ENCODE results near the gene CNTROB.
A peak's percentile ranks its signal among the peaks of the same experiment; 100 is the strongest.

Gene CNTROB, protein sequence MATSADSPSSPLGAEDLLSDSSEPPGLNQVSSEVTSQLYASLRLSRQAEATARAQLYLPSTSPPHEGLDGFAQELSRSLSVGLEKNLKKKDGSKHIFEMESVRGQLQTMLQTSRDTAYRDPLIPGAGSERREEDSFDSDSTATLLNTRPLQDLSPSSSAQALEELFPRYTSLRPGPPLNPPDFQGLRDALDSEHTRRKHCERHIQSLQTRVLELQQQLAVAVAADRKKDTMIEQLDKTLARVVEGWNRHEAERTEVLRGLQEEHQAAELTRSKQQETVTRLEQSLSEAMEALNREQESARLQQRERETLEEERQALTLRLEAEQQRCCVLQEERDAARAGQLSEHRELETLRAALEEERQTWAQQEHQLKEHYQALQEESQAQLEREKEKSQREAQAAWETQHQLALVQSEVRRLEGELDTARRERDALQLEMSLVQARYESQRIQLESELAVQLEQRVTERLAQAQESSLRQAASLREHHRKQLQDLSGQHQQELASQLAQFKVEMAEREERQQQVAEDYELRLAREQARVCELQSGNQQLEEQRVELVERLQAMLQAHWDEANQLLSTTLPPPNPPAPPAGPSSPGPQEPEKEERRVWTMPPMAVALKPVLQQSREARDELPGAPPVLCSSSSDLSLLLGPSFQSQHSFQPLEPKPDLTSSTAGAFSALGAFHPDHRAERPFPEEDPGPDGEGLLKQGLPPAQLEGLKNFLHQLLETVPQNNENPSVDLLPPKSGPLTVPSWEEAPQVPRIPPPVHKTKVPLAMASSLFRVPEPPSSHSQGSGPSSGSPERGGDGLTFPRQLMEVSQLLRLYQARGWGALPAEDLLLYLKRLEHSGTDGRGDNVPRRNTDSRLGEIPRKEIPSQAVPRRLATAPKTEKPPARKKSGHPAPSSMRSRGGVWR

DNA sequence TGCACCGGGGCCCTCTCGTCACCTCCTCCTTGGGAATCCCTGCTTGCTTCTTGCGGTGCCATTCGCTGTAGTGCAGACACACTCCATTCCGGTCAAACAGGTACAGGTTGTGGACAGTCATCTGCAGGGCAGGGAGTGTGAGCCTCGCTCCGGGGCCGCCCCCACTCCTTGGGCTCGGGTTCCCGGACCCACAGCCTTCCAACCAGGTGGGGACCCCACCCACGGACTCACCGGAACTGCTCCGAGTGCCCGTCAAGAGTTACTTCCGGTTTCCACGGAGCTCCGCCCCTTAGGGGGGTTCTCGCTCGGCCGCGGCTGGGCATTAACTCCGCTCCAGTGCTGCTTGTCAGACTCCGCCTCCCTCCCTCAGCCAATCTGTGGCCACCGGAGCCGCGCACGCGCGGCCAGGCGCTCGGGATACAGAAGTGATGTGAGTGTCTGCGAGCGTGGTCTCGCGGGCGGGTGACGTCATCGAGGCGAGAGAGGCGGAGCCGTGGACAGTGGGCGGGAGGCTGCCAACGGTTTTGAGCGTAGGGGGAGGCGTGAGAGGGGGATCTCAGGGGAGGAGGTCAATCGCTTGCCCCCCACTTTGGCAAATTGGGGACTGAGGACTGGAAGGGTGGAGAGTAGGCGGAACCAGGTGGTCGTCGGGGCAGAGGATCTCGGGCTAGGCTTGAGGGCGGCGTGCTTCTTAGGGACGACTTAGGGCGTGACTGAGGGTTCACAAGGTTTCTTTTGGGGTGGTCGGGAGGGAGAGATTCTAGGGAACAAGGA, at the start of gene CNTROB, which contains the start of gene TRAPPC1:
Gene CNTROB (plus strand): TSS at position 498 of the 774 bp plus-strand sequence. CDS start 874 bp downstream, outside the sequence.
Gene TRAPPC1 (minus strand): TSS at position 238 of the 774 bp plus-strand sequence. CDS start 117 bp downstream, at position 121.
- peak; percentile 98 for DNase-seq (ENCODE audit: low read depth)

DNA sequence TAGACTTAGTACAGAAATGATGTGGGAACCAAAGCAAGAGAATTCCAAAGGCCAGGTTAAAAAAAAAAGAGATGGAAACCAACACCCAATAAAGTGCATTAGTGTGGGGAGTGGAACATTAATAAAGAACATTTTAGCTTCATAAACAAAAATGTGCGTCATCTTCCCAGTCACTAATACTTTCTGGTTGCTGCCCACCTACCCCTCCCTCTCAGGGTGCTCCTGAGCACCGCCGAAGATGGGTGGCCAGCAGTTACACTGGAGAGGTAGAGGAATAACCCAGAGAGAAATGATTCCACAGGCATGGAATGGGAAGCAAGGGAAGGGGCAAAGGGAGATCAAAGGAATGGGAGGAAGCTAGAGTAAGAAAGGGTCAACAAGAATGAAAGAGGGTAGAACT, 49.4 kb upstream of the CNTROB start:
- DNase-seq (ENCODE audit: low read depth) = no peak

DNA sequence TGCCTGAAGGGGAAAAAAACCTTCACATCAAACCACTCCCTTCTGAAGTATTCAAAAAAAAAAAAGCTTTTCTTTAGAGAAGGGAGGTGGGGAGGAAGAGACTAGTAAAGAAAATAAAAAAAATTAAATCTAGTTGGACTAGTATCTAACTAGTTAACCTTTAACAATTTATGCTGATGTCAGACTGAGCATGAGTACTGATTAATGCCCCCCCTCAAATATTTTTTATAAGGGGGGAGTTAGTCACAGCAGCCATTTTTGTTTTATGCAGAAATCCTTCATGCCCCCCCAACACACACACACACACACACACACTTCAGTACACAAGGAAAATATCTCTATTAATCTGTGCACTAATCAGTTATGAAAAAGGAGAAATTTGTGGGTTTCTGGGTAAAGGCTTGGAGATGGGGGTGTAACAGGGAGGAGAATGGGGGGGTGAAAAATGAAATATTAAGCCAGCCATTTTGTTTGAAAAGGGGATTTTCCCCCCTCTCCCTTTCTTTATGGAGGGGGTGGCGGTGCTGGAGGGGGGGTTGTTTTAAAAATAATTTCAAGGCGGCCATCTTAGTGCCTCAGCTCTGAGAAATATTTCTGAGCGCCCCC, 48.1 kb upstream of the CNTROB start:
- no peak for DNase-seq (ENCODE audit: low read depth)

DNA sequence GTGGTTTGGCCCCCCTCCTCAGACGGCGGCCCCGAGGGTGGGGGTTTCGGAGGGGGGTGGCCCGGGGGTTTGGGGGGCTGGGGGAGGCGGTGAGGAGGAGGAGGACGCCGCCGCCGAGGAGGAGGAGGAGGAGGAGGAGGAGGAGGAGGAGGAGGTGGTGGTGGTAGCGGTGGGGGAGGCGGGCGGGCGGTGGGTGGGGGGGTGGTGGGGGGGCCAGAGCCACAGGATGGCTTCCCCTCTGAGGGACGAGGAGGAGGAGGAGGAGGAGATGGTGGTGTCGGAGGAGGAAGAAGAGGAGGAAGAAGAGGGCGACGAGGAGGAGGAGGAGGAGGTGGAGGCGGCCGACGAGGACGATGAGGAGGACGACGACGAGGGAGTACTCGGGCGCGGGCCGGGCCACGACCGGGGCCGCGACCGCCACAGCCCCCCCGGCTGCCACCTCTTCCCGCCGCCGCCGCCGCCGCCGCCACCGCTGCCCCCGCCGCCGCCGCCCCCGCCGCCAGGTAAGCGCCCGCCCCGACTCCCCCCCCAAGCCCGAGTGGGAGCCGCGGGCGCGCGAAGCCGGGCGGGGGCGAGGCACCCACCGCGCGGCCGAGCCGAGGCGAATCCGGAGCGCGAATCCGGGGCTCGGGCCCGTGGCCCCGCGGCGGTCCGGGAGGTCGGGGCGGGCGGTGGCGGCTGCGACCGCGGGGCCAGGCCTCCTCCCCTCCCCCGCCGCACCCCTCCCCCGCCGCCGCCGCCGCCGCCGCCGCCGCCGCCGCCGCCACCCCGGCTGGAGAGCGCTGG, 47.2 kb upstream of the CNTROB start:
- DNase-seq (ENCODE audit: low read depth) = no peak

DNA sequence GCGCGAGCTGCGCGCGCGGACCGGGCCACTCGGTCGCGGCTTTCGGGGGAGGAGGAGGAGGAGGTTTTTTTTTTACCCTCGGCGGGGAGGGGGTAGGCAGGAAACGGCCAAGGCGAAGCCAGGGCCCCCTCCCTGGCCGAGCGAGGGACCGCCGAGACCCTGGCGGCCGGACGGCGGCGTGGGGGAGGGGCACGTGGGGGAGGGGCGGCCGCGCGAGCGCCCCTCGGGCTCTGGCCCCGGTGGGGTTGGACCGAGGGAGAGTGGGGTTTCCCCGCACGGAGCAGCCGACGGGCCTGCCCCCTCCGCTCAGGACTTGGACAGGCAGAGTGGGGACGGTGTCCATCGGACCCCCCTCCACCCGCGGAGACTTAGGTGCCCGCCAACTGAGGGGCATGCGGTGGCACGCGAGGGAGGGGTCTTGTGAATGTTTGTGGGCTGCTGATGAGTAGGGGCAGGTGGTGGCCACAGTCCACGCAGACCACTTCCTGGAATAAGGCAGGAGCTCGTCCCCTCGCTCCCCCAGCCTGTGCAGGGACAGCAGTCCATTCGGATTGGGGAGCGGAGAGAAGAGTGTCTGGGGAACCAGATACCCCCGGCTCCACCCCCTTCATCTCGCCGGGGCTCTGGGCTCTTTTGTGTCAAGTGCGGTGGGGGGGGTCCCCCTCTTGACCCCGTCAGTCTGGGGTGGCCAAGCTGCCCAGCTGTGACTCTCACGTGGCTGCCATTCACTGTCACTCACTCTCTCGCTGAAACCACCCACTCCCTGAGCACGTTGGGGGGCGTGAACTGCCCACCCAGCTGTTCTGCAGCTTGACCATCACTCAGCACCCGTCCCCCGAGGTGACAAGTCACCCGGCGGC, 46.4 kb upstream of the CNTROB start:
- no peak for DNase-seq (ENCODE audit: low read depth)

DNA sequence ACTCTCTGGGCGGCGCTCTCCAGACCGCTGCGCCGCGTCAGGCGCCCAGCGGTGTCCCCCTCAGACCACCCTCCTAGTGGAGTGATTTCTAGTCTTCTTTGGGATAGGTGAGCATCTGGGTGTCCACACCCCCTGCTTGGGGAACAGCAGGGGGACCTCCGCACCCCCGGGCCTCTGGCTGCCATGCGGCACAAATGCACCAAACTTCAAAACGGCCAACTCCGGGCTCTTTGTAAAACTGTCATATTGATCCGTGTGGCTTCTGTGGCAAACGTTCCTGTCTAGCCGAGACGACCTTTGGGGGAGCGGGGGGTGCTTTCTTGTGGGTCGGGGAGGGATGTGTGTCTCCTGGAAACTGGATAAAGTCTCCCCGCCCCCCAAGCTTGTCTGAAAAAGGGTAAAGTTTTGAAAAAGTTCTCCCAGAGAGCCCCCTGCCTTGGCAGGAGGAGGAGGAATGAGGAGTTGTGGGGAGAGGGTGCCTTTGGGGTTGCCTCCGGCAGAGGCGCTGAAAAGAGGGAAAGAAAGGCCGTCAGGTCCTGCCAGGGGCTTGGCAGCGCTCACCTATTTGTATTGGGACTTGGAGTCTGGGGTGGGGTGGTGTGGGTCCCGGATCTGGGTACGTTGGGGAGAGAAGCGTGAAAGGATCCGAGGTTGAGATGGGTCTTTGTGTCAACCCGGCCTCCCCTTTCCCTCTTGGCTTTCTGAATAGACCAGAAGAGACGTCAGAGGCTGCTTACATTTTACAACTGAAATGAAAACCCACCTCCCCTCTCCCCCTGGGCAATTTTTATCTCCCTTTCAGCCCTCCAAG, 45.6 kb upstream of the CNTROB start:
- peak; percentile 22 for DNase-seq (ENCODE audit: low read depth)

DNA sequence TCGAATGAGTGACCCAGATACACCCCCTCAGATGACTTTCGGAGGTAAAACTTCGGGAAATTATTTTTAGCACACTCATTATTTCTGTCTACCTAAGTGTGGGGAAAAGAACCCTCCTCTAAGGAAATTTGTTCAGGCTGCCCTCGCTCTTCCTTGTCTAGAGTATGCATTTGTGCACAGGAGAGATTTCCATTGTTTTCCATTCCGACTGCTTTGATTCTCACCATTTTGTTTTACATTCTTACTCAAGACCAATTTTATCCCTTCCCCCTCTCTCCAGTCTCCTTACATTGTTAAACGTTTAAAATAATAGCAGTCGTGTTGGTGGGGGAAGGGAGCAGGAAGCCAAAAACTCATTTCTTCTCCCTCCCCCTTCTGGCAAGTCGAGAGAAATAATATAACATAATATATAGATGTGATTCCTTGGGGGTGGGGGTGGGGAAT, 44.9 kb upstream of the CNTROB start:
- DNase-seq (ENCODE audit: low read depth) = no peak

DNA sequence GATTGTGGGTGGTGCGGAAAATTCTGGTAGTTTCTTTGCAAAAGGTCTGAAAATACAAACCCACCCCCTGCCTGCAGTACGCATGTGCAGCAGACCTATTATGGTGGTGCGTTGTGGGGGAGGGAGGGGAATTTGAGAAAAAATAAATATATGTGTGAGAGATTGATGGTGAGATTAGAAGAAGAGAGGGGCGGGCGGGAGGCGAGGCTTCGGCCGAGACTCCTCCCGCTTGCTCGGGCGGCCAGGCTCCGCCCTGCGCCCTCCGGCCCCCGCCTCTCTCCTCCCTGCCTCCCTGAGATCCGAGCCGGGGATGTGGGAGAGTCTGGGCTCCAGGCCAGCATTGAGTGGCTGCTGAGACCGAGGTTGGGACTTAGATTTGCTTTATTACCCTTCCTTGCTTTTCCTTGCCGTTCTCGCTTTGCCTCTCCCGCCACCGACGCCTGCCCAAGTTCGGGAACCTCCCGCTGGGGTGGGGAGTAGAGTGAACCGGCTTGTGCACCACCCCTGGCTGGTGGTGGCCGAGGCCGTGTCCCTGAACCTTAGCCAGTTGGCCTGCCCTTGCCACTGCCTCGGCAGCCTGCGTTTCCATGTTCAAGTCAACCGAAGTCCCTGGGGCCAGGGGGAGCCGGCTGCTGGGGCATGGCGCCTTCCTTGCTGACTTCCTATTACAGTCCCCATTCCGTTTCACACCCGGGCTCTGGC, 44.4 kb upstream of the CNTROB start:
- peak; percentile 76 for DNase-seq (ENCODE audit: low read depth)

DNA sequence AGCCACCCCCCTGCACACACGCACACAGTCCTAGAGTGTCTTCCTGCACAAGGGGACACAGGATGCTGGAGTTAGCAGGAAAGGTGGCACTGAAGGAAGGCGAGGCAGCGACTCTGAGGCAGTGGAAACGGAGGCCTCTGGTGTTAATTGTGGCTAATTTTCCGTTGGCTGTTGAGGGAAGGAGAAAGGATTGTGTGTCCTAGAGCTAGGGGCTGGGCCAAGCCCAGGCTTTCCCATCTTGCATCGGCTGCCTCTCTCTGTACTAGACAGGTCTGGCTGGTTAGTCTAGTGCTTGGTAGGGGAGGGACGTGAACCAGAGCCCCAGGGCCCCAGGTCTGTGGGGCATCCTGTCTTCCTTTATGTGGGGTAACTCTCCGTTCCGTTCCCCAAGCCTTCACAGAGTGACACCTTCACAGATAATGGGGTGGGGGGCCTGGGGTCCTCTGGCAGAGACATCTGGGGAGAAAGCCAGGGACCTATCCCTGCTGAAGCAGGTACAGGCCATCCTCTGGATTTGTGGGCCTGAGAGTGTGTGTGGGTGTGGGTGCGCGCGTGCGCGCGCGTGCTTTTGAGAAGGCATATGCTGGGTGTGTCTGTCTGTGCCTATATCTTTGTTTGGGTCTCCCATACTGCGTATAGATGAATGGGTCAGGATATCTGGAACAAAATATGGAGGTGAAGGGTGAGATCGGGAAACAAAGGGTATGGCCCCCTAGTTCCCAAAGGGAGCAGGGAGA, 43.7 kb upstream of the CNTROB start, which contains the start of gene CHD3:
Gene CHD3 (plus strand): TSS at position 606 of the 737 bp plus-strand sequence. CDS start 212 bp downstream, outside the sequence.
- DNase-seq (ENCODE audit: low read depth) = no peak

DNA sequence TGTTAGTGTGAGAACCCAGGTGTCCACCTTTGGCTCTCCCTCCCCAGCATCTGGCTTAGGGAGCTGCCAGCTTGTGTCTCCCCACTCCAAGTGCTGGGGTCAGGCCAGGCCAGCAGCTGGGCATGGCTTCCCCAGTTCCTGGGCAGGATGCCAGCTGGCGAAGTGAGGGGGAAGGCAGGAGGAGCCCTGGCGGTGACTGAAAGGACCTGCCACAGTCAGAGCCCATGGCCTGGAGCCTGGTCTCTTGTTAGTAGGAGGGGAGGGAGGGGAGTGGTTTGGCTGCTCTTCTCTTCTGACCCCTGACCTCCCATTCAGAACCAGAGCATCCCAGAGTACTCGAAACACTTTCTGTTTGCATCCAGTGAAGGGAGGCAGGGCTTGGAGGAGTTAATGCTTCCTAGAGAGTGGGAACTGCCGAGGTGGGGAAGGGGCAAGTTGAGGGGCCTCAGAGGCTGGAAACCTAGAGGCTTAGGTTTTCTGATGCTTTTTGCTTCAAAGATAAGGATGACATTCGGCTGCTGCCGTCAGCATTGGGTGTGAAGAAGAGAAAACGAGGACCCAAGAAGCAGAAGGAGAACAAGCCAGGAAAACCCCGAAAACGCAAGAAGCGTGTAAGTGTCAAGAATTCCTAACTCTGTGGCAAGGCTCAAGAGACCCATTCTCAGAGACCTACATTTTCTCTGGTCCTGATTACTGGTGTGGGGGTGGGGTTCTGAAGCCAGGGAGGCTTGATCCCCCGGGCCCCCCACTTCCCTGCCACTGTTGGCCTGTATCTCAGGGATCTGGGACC, 42.6 kb upstream of the CNTROB start:
- DNase-seq (ENCODE audit: low read depth) = no peak

DNA sequence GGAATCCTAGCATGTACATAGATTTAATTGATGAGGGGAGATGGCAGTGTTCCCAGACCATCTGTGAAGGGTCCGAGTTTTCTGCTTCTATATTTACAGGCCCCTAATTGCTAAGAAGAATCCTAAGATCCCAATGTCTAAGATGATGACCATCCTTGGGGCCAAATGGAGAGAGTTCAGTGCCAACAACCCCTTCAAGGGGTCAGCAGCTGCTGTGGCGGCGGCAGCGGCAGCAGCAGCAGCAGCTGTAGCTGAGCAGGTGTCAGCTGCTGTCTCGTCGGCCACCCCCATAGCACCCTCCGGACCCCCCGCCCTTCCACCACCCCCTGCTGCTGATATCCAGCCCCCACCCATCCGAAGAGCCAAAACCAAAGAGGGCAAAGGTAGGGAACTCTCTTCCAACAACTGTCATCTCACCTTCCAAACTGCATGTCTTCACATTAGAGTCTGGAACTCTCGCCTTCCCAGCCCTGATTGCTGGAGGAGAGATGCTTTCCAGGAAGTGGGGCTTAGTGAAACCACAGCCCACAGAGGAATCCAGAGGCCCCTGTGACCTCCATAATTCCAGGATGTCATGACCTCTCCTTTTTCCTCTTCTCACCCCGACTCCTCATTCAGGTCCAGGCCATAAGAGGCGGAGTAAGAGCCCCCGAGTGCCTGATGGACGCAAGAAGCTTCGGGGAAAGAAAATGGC, 38.7 kb upstream of the CNTROB start:
- DNase-seq (ENCODE audit: low read depth) = no peak

DNA sequence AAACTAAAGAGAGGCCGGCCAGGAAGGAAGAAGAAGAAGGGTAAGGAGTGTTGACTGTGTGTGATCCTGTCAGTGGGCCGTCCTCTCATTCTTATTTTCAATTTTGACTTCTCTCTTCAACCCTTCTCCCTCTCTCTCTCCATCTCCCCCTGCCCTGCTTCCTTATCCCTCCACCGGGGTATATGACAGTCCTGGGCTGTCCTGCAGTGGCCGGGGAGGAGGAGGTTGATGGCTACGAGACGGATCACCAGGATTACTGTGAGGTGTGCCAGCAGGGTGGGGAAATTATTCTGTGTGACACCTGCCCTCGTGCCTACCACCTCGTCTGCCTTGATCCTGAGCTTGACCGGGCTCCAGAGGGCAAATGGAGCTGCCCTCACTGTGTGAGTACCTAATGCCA, 37.8 kb upstream of the CNTROB start:
- DNase-seq (ENCODE audit: low read depth) = no peak

DNA sequence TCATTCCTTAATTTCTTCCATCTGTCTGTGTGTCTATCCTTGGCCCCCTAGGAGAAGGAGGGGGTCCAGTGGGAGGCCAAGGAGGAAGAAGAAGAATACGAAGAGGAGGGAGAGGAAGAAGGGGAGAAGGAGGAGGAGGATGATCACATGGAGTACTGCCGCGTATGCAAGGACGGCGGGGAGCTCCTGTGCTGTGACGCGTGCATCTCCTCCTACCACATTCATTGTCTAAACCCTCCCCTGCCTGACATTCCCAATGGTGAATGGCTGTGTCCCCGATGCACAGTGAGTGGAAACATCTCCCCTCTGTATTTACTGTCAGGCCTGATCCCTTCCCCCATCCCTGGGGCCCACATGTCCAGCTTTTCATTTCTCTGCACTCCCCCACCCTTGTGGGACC, 37.1 kb upstream of the CNTROB start:
- DNase-seq (ENCODE audit: low read depth) = no peak

DNA sequence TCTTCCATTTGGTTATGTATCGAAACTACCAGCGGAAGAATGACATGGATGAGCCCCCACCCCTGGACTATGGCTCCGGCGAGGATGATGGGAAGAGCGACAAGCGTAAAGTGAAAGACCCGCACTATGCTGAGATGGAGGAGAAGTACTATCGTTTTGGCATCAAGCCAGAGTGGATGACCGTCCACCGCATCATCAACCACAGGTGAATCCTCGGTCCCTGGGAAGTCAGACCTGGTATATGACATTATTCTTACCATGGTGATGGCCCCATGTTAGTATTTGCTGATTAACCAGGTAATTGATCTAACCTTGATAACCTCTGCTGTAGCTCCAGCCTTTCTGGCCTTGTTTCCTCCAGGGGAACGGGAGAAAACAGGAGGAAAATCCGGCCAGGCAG, 34.9 kb upstream of the CNTROB start:
- DNase-seq (ENCODE audit: low read depth) = no peak

DNA sequence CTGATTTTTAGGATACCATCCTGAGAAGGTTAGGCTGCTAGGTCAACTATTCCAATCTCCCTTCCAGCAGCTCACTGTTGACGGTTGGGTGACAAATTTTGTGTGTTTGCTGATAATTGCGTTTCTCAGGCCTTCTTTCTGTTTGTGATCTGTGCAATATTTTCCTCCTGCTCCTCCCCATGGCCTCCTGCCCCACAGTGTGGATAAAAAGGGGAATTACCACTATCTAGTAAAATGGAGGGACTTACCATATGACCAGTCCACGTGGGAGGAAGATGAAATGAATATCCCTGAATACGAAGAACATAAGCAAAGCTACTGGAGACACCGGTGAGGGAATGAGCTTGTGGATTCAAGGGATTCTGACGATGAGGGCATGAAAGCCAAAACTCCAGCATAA, 34.2 kb upstream of the CNTROB start:
- no peak for DNase-seq (ENCODE audit: low read depth)

Data from stimulated activated CD8-positive, alpha-beta memory T cell treated with anti-CD3 and anti-CD28 coated beads, Interleukin-15, amount 100 ng/mL, for 1 hour (primary cell).